ENCODE results near the gene GPC6.
"Not testable (repeated sequence)": the region's sequence is repeated elsewhere in the genome, so short reads cannot be mapped to it uniquely, and the experiment has no call there.

- not testable (repeated sequence) for TF ChIP-seq CTCF (IDR thresholded peaks at IDR 0.05; ENCODE audit: extremely low read depth in 1 of 2, insufficient read depth in 1 of 2, low read depth in 1 of 2, low read length in 2 of 2); POLR2AphosphoS5 (IDR thresholded peaks at IDR 0.05; ENCODE audit: insufficient read depth, low read depth, low read length); MYC (IDR thresholded peaks at IDR 0.05; ENCODE audit: low read depth, low read length)
These were observed 19.7 kb upstream of the GPC6 start for GRCh38 chr13:93206778-93207392.

All from endothelial cell of umbilical vein (primary cell).